ENCODE data around the gene BTNL2.

Gene BTNL2

GRCh38 chr6:32387589-32388340 is 19.2 kb downstream of the BTNL2 start:
- Histone ChIP-seq H3K79me2 (ENCODE audit: low read length) (no peaks in the 10 kb centered on the region), H3K9me2 (replicated peaks; ENCODE audit: insufficient read depth, low read length) (no peaks in the 10 kb centered on the region), H4K20me1 (ENCODE audit: insufficient read depth, low read length) (no peaks in the 10 kb centered on the region), H3K4me2 (ENCODE audit: low read depth, low read length) (no peak overlapping the region), H3K9me3 (replicated peaks; ENCODE audit: insufficient read depth, low read length) (no peaks in the 10 kb centered on the region), H2AFZ (ENCODE audit: low read length) (no peak overlapping the region), H3K4me1 (ENCODE audit: low read length) (no peaks in the 10 kb centered on the region), H3K4me3 (ENCODE audit: low read length) (no peak overlapping the region), H3K27ac (ENCODE audit: low read length) (no peak overlapping the region), H3K9ac (ENCODE audit: low read length) (no peak overlapping the region), H3K36me3 (replicated peaks; ENCODE audit: insufficient read depth, low read length) (no peaks in the 10 kb centered on the region), H3K27me3 (replicated peaks; ENCODE audit: insufficient read depth, low read length) (0 out of 2 replicates have a peak, but pooled peaks cover 7% of the 10 kb centered on the region), H3F3A (ENCODE audit: insufficient read depth, low read length) (no peaks in the 10 kb centered on the region)
- no peak for DNase-seq
- no peak for TF ChIP-seq EZH2 (optimal IDR thresholded peaks at IDR 0.05; ENCODE audit: low read depth, low read length)
- TF ChIP-seq, protein P1, sequence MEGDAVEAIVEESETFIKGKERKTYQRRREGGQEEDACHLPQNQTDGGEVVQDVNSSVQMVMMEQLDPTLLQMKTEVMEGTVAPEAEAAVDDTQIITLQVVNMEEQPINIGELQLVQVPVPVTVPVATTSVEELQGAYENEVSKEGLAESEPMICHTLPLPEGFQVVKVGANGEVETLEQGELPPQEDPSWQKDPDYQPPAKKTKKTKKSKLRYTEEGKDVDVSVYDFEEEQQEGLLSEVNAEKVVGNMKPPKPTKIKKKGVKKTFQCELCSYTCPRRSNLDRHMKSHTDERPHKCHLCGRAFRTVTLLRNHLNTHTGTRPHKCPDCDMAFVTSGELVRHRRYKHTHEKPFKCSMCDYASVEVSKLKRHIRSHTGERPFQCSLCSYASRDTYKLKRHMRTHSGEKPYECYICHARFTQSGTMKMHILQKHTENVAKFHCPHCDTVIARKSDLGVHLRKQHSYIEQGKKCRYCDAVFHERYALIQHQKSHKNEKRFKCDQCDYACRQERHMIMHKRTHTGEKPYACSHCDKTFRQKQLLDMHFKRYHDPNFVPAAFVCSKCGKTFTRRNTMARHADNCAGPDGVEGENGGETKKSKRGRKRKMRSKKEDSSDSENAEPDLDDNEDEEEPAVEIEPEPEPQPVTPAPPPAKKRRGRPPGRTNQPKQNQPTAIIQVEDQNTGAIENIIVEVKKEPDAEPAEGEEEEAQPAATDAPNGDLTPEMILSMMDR (IDR thresholded peaks at IDR 0.05; ENCODE audit: low read length): no peak
- no peak for TF ChIP-seq EZH2phosphoT487 (IDR thresholded peaks at IDR 0.05; ENCODE audit: low read length)

DNA sequence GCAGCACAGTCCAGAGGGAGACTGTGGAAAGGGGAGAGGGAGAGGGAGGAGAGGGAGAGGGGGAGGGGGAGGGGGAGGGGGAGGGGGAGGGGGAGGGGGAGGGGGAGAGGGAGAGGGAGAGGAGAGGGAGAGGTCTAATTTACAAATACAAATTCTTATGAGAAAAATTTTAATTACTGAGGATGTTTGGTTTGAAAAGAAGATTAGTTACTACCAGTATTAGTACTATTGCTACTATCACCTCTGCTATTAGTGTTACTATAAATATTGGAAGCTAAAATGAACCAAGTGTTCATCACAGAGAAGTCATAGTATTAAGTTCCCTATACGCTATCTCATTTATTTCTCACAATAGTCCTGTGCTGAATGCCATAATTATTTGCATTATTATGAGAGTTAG is 20.9 kb downstream of the BTNL2 start:
- no peak for DNase-seq
- no peak for TF ChIP-seq EZH2phosphoT487 (IDR thresholded peaks at IDR 0.05; ENCODE audit: low read length)
- TF ChIP-seq, protein P1 (IDR thresholded peaks at IDR 0.05; ENCODE audit: low read length): no peak
- TF ChIP-seq EZH2 (optimal IDR thresholded peaks at IDR 0.05; ENCODE audit: low read depth, low read length): no peak

GRCh38 chr6:32382757-32383420 is 24.1 kb downstream of the BTNL2 start:
- Histone ChIP-seq H4K20me1 (ENCODE audit: insufficient read depth, low read length) (no peaks in the 10 kb centered on the region), H3K9ac (ENCODE audit: low read length) (no peak overlapping the region), H3K9me3 (replicated peaks; ENCODE audit: insufficient read depth, low read length) (no peaks in the 10 kb centered on the region), H3K36me3 (replicated peaks; ENCODE audit: insufficient read depth, low read length) (no peaks in the 10 kb centered on the region), H3K9me2 (replicated peaks; ENCODE audit: insufficient read depth, low read length) (no peaks in the 10 kb centered on the region), H3K4me2 (ENCODE audit: low read depth, low read length) (no peak overlapping the region), H3K27me3 (replicated peaks; ENCODE audit: insufficient read depth, low read length) (0 out of 2 replicates have a peak, but pooled peaks cover 3% of the 10 kb centered on the region), H3F3A (ENCODE audit: insufficient read depth, low read length) (no peaks in the 10 kb centered on the region), H3K4me1 (ENCODE audit: low read length) (no peaks in the 10 kb centered on the region), H3K27ac (ENCODE audit: low read length) (no peak overlapping the region), H3K4me3 (ENCODE audit: low read length) (no peak overlapping the region), H2AFZ (ENCODE audit: low read length) (no peak overlapping the region), H3K79me2 (ENCODE audit: low read length) (no peaks in the 10 kb centered on the region)
- DNase-seq: no peak
- TF ChIP-seq, protein P1 (IDR thresholded peaks at IDR 0.05; ENCODE audit: low read length): no peak
- no peak for TF ChIP-seq EZH2 (optimal IDR thresholded peaks at IDR 0.05; ENCODE audit: low read depth, low read length)
- TF ChIP-seq EZH2phosphoT487 (IDR thresholded peaks at IDR 0.05; ENCODE audit: low read length): no peak

More for the DNA sequence above, 20.9 kb downstream of the BTNL2 start:
- no peaks in the 10 kb centered on the region for H3K4me1 ChIP-seq (ENCODE audit: low read length)
- H2AFZ ChIP-seq (ENCODE audit: low read length): no peak overlapping the region
- no peak overlapping the region for H3K4me3 ChIP-seq (ENCODE audit: low read length)
- H4K20me1 ChIP-seq (ENCODE audit: insufficient read depth, low read length): no peaks in the 10 kb centered on the region
- H3K79me2 ChIP-seq (ENCODE audit: low read length): no peaks in the 10 kb centered on the region
- no peak overlapping the region for H3K4me2 ChIP-seq (ENCODE audit: low read depth, low read length)
- H3K9ac ChIP-seq (ENCODE audit: low read length): no peak overlapping the region
- no peaks in the 10 kb centered on the region for H3K9me2 ChIP-seq (replicated peaks; ENCODE audit: insufficient read depth, low read length)
- no peaks in the 10 kb centered on the region for H3F3A ChIP-seq (ENCODE audit: insufficient read depth, low read length)
- no peak overlapping the region for H3K27ac ChIP-seq (ENCODE audit: low read length)
- H3K27me3 ChIP-seq (replicated peaks; ENCODE audit: insufficient read depth, low read length): 0 out of 2 replicates have a peak, but pooled peaks cover 7% of the 10 kb centered on the region
- H3K9me3 ChIP-seq (replicated peaks; ENCODE audit: insufficient read depth, low read length): no peaks in the 10 kb centered on the region
- no peaks in the 10 kb centered on the region for H3K36me3 ChIP-seq (replicated peaks; ENCODE audit: insufficient read depth, low read length)
